Body of pancreas (tissue), 4 donors: ENCODE results near the gene RAMP3. TPM values are rescaled to one million over a fixed set of nuclear protein-coding genes. Genes with fewer than 3 reads are reported as not detected.
"Not testable (repeated sequence)": the region's sequence is repeated elsewhere in the genome, so short reads cannot be mapped to it uniquely, and the experiment has no call there.

Experiments
- ATAC-seq: fragments of 150-250 bp; one replicate; pipeline ENCODE4 v1.9.1; 2016
- DNase-seq, 4 donors: peaks; one replicate each; pipeline ENCODE4 v3.0.0-alpha.2; 2019
- H3K27ac ChIP-seq, 4 donors: fragments of 200-600 bp; sonication (generic); 1 replicate in 3 of 4; 2 replicates in 1 of 4; pipeline versions ENCODE4 v1.5.1 to v1.6.1; 2016 to 2019; ENCODE audit warnings: mild to moderate bottlenecking in 1 of 4, mixed read lengths in 1 of 4, moderate library complexity in 1 of 4
- H3K27me3 ChIP-seq, 2 donors: fragments of 200-600 bp; sonication (generic); one replicate each; pipeline ENCODE4 v1.6.0; 2016; ENCODE audit warnings: mild to moderate bottlenecking in 1 of 2
- H3K36me3 ChIP-seq, 2 donors: fragments of 200-600 bp; sonication (generic); replicated peaks in 1 of 2; 2 replicates each; pipeline ENCODE4 v1.5.1; 2016; ENCODE audit warnings: low read depth in 2 of 2; ENCODE audit not compliant: insufficient read depth in 1 of 2
- H3K4me1 ChIP-seq: fragments of 200-600 bp; sonication (generic); one replicate; pipeline ENCODE4 v1.6.0; 2016
- H3K4me3 ChIP-seq, 2 donors: fragments of 200-600 bp; sonication (generic); 1 replicate in 1 of 2; 2 replicates in 1 of 2; pipeline ENCODE4 v1.5.1; 2016 to 2019
- H3K9me3 ChIP-seq, 3 donors: fragments of 200-600 bp; sonication (generic); 1 replicate in 2 of 3; 2 replicates in 1 of 3; pipeline ENCODE4 v1.5.1; 2016
- CTCF ChIP-seq, 7 experiments: fragments of 450-650 bp in 4 of 7; fragments of 200-600 bp in 3 of 7; sonication (generic) in 3 of 7; IDR thresholded peaks; one replicate each; pipeline ENCODE4 v1.5.1; 2016 to 2019; ENCODE audit warnings: antibody characterized with exemption in 7 of 7
- POLR2A ChIP-seq, 3 donors: fragments of 450-650 bp; IDR thresholded peaks; one replicate each; pipeline ENCODE4 v1.6.1; 2016; ENCODE audit warnings: antibody characterized with exemption in 3 of 3, mild to moderate bottlenecking in 2 of 3
- WGBS, 2 donors: methylation state at CpG; one replicate each; pipeline ENCODE4 v1.1.5; 2017; 5-methylcytosine and 5-hydroxymethylcytosine counted together
- intact Hi-C: fragments of 100-400 bp; cut with DNase I; formaldehyde crosslinking; loops from one replicate; pipeline ENCODE4 v1.15.1; 2023
- total RNA-seq, 2 donors: library from RNA; depleted of rRNA; stranded (reverse); fragments of >200 nt; gene quantifications; one replicate each; pipeline ENCODE4 v1.1.0, GENCODE V29; 2016

The RAMP3 gene
- total RNA-seq, 2 donors from 2014 or later: 14.0 to 23.1 TPM

- Histone ChIP-seq H3K4me3 (no peak overlapping the region), H3K4me1 (no peaks in the 10 kb centered on the region), H3K27me3 (no peaks in the 10 kb centered on the region), H3K9me3 (no peaks in the 10 kb centered on the region), H3K27ac (no peak overlapping the region), H3K36me3 (no peaks in the 10 kb centered on the region)
- ATAC-seq (no peak), DNase-seq (no peak)
- TF ChIP-seq CTCF (IDR thresholded peaks at IDR 0.05) (no peak), POLR2A (IDR thresholded peaks at IDR 0.05) (no peak)
- intact Hi-C loops: loop anchor here (5.0 kb wide), 1 partner anchor 703 kb away; no protein-coding TSS in a partner anchor
- 63 to 73% methylated on average over 5 of the region's 5 CpGs for WGBS, 2 donors
These were observed 8.0 kb upstream of the RAMP3 start for GRCh38 chr7:45149606-45150005.

- no peak for DNase-seq
- Histone ChIP-seq H3K27ac (no peak overlapping the region), H3K4me1 (no peaks in the 10 kb centered on the region), H3K4me3 (no peak overlapping the region), H3K27me3 (no peaks in the 10 kb centered on the region), H3K36me3 (no peaks in the 10 kb centered on the region), H3K9me3 (no peaks in the 10 kb centered on the region)
- 57 to 61% methylated on average over 11 of the region's 11 CpGs for WGBS, 2 donors
- TF ChIP-seq CTCF (IDR thresholded peaks at IDR 0.05): no peak
- TF ChIP-seq POLR2A (IDR thresholded peaks at IDR 0.05): no peak
- intact Hi-C loops: no loop called here
- ATAC-seq: no peak
These were observed 7.4 kb upstream of the RAMP3 start for GRCh38 chr7:45150199-45150598.

GRCh38 chr7:45151131-45151684 lies 6.4 kb upstream of the RAMP3 start:
- Histone ChIP-seq H3K4me3 (no peak overlapping the region), H3K27me3 (no peaks in the 10 kb centered on the region), H3K27ac (no peak overlapping the region), H3K9me3 (no peaks in the 10 kb centered on the region), H3K36me3 (no peaks in the 10 kb centered on the region), H3K4me1 (no peaks in the 10 kb centered on the region)
- intact Hi-C loops: no loop called here
- TF ChIP-seq POLR2A (IDR thresholded peaks at IDR 0.05): no peak
- TF ChIP-seq CTCF (IDR thresholded peaks at IDR 0.05): no peak
- 59 to 61% methylated on average over 7 to 9 of the region's 9 CpGs for WGBS, 2 donors
- ATAC-seq: no peak
- DNase-seq: no peak

GRCh38 chr7:45151967-45152366 lies 5.6 kb upstream of the RAMP3 start:
- no peaks in the 10 kb centered on the region for H3K4me1 ChIP-seq
- no peaks in the 10 kb centered on the region for H3K36me3 ChIP-seq
- intact Hi-C loops: no loop called here
- H3K27me3 ChIP-seq: no peaks in the 10 kb centered on the region
- DNase-seq: no peak
- no peak overlapping the region for H3K27ac ChIP-seq
- 51 to 69% methylated on average over 3 of the region's 3 CpGs for WGBS, 2 donors
- TF ChIP-seq CTCF (IDR thresholded peaks at IDR 0.05): no peak
- no peak for TF ChIP-seq POLR2A (IDR thresholded peaks at IDR 0.05)
- ATAC-seq: no peak
- no peaks in the 10 kb centered on the region for H3K9me3 ChIP-seq
- H3K4me3 ChIP-seq: no peak overlapping the region

- DNase-seq (no peak), ATAC-seq (no peak)
- Histone ChIP-seq H3K27me3 (no peaks in the 10 kb centered on the region), H3K4me1 (no peaks in the 10 kb centered on the region), H3K27ac (no peak overlapping the region), H3K36me3 (no peaks in the 10 kb centered on the region), H3K4me3 (no peak overlapping the region), H3K9me3 (no peaks in the 10 kb centered on the region)
- 39 to 45% methylated on average over 3 of the region's 3 CpGs for WGBS, 2 donors
- intact Hi-C loops: no loop called here
- TF ChIP-seq CTCF (IDR thresholded peaks at IDR 0.05) (no peak), POLR2A (IDR thresholded peaks at IDR 0.05) (no peak)
These were observed 4.4 kb upstream of the RAMP3 start for GRCh38 chr7:45153233-45153632.

- intact Hi-C loops, ATAC-seq, H3K27ac ChIP-seq, H3K4me1 ChIP-seq, H3K9me3 ChIP-seq, DNase-seq, H3K36me3 ChIP-seq, H3K27me3 ChIP-seq, H3K4me3 ChIP-seq: not testable (repeated sequence)
- WGBS, 2 donors: 71 to 77% methylated on average over 8 of the region's 8 CpGs
These were observed 3.7 kb upstream of the RAMP3 start for GRCh38 chr7:45153861-45154260.
